22Rv1 (cell line): Measurements from ENCODE around the gene TMEM87A.

Experiments used
- ZFX ChIP-seq: fragments of 450-650 bp; IDR thresholded peaks from 2 replicates; pipeline ENCODE4 v1.6.1; 2017; ENCODE audit warnings: antibody characterized with exemption, borderline replicate concordance
- TF ChIP-seq, protein P1 (sequence below): fragments of 450-650 bp; IDR thresholded peaks from 2 replicates; pipeline ENCODE4 v1.5.1; 2017; ENCODE audit warnings: mild to moderate bottlenecking

DNA sequence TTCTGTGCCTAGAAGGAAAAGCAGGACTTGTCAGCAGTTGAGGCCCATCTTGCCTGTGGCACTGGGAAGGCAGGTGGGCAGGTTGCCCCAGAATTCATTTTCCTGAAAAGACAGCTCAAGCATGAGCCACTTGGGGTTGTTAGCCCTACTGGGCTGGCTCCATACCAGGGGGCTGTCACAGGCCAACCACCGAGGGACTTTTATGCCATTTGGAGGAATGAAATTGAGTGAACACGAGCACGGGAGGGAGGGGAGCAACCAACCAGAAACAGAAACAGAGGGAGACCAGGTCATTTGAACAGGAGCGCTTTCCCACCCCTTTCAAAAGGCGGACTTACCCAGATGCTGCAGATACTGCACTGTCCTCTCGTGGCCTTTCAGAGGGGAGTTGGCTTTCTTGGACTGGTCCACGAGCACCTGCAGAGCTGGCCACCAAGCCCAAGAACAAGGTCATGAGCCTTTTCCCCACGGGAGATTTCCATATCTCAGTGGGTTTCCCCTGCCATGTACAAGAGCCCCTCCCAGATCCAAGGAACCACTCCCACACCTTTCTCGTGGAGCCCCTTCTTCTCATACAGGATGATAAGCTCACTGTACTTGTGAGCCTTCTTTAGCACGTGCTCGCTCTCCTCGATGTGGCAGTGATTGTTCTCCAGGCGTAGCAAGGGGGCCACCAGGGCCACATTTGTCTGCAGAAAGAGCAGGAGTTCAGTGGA is 106.8 kb downstream of the TMEM87A start:
- TF ChIP-seq, protein P1, sequence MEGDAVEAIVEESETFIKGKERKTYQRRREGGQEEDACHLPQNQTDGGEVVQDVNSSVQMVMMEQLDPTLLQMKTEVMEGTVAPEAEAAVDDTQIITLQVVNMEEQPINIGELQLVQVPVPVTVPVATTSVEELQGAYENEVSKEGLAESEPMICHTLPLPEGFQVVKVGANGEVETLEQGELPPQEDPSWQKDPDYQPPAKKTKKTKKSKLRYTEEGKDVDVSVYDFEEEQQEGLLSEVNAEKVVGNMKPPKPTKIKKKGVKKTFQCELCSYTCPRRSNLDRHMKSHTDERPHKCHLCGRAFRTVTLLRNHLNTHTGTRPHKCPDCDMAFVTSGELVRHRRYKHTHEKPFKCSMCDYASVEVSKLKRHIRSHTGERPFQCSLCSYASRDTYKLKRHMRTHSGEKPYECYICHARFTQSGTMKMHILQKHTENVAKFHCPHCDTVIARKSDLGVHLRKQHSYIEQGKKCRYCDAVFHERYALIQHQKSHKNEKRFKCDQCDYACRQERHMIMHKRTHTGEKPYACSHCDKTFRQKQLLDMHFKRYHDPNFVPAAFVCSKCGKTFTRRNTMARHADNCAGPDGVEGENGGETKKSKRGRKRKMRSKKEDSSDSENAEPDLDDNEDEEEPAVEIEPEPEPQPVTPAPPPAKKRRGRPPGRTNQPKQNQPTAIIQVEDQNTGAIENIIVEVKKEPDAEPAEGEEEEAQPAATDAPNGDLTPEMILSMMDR: no peak
- TF ChIP-seq ZFX: no peak
